GM18909 (cell line): ENCODE data around the gene BLID.

Source experiments
- ATAC-seq: cut with Tn5 transposase; IDR thresholded peaks from one replicate; pipeline ENCODE4 v1.9.1; 2021; ENCODE audit warnings: mild to moderate bottlenecking; ENCODE audit not compliant: unreplicated experiment, poor library complexity

Gene BLID

DNA sequence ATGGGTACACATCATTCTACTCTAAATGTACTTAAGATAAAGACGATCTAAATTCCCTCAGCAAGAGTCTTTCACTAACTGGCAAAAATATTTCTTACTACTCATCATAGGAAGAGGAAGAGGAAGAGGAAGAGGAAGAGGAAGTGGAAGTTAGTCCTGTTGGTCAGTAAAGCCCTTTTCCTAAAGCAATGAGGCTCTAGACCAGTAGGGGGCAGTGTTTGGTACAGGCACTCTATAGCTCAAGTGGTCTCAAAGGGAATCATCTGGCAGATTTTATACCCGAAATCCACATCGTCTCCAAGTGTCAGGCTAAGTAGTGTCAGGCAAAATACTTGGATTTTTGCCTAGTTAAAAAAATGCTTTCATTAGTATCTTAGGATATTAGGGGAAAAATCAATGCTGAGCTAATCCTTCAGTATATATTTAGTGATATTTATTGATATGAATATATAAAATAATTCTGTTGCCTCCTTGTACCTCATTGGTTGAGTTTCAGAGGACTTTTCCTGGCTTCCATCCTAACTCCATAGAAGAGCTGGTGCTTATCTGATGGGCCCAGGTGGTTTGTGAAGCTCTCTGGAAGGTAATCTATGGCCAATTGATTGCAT is 7.7 kb downstream of the BLID start:
- no peak for ATAC-seq

- ATAC-seq: no peak
Measured at GRCh38 chr11:122107566-122107965, 8.4 kb downstream of the BLID start.

DNA sequence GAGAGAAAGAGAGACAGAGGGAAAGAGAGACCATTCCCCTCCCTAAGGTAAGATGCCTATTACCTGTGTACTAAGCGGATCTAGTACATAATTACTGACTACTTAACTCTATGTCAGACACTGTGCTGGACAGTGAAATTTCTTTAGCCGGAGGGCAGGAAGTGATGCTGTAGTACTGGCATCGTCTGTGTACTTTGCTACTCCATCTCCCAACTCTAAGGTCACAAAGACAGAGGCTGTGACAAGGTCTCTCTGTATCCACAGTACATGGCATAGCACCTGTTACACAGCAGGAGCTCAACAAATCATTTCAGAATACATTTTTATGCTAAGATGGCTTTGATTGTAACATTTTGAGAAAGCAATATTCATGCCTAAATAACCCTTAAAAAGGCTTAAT is 9.0 kb downstream of the BLID start:
- no peak for ATAC-seq

GRCh38 chr11:122105044-122105758 is 10.8 kb downstream of the BLID start:
- ATAC-seq: no peak

GRCh38 chr11:122104341-122104740 is 11.7 kb downstream of the BLID start:
- no peak for ATAC-seq

- ATAC-seq: no peak
Measured at GRCh38 chr11:122103726-122104125, 12.3 kb downstream of the BLID start.

DNA sequence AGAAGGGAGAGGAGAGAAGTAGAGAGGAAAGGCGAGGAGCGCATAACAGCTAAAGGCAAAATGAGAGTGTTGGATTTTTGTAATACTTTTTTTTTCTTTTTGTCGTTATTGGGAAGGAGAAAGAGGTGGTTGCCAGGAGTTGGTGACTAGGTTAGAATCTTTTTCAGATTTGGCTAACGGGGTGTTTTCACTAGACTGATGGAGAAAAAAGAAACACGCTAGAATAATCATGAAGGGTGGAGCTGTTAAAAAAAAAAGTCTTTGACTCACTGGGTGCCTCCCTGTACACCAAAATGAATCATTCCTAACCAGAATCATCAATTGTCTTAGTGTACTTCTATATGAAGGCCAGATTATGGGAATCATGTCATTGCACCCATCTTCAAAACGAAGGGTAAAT is 12.7 kb downstream of the BLID start:
- no peak for ATAC-seq

DNA sequence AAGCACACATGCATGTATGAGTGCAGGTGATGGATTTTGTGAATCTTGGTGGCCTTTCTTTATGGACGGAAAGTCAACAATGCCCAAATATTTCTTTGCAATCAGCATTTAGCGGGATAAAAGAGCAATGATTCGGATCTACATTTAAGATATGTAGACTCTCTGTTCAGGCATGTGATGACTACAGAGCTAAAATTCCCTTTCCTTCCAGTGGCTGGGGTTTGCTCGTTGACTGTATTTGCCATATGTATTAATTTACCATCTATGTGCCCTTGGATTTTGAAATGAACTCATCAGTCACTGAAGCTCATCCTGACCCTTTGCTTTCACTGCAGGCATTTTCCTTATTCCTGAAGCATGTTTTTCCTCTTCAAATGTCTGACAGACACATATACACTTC is 13.6 kb downstream of the BLID start:
- no peak for ATAC-seq

GRCh38 chr11:122101625-122102291 is 14.3 kb downstream of the BLID start:
- ATAC-seq: no peak

- no peak for ATAC-seq
Measured at GRCh38 chr11:122100756-122101080, 15.3 kb downstream of the BLID start.

DNA sequence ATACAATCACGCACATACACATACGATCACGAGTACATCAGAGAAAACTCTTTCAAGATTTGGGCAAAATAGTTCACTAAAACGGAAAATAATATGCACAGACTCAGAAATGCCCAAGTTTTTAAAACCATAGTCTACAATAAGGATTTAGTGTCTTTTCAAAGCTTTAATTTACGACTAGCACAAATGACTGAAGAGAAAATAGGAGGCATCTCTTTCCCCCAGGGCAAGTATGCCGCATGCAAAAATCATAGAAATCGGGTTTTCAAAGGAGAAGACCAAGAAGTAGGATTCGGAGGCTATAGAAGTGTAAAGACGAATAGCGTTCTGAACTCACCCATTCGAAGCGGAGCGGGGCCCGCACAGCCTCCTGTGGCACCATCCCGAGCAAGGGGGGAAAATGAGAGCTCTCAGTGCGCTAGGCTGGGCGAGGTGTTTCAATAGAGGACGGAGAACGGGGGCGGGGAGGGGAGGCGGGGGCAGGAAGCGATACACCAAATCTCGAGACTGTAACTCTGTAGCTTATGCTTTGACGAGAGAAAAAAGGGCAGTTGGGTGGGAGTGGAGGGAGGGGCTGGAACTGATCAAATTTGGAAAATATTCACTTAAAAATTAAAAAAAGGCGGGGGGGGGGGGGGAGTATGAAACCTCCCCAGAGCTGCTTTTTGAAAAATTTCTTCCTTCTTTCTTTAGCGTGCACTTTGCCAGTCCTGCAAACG is 15.8 kb downstream of the BLID start:
- ATAC-seq: no peak

DNA sequence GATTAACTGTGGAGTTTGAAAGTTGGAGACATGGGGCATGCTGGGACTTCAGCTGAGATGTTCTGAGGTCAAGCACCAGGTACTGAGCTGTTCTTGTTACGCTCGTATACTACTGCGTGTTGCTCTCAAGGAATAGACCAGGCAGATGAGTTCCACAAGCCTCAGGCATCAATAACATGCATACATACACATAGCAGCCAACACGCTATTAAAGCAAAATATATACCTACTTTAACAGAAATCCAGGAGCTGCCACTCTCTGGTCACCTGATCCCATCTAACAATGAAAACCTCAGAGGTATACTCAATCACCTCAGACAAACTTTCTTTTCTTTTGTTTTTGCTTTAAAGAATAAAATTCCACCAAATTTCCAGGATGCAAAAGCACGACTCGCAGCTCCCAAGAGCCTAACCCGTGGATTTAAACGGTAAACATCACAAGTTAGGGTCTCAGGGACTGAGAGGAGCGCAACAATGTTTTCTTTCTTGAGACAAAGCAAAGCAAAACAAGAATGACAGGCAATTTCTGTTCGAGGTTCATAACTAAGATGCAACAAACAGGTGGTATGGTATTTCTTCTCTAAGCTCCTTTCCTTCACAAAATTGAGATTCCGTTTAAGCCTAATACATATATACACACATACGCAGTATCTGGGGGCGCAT is 16.5 kb downstream of the BLID start:
- no peak for ATAC-seq

- no peak for ATAC-seq
Measured at GRCh38 chr11:122098261-122098980, 17.6 kb downstream of the BLID start.

- ATAC-seq: no peak
Measured at GRCh38 chr11:122097419-122098001, 18.5 kb downstream of the BLID start.

GRCh38 chr11:122096272-122097112 is 19.5 kb downstream of the BLID start:
- no peak for ATAC-seq

- no peak for ATAC-seq
Measured at GRCh38 chr11:122095681-122096262, 20.2 kb downstream of the BLID start.

GRCh38 chr11:122094836-122095235 is 21.2 kb downstream of the BLID start:
- ATAC-seq: no peak

- ATAC-seq: no peak
Measured at GRCh38 chr11:122093731-122094275, 22.2 kb downstream of the BLID start.
